ENCODE data around the gene NPR3.

- TF ChIP-seq, protein P1, sequence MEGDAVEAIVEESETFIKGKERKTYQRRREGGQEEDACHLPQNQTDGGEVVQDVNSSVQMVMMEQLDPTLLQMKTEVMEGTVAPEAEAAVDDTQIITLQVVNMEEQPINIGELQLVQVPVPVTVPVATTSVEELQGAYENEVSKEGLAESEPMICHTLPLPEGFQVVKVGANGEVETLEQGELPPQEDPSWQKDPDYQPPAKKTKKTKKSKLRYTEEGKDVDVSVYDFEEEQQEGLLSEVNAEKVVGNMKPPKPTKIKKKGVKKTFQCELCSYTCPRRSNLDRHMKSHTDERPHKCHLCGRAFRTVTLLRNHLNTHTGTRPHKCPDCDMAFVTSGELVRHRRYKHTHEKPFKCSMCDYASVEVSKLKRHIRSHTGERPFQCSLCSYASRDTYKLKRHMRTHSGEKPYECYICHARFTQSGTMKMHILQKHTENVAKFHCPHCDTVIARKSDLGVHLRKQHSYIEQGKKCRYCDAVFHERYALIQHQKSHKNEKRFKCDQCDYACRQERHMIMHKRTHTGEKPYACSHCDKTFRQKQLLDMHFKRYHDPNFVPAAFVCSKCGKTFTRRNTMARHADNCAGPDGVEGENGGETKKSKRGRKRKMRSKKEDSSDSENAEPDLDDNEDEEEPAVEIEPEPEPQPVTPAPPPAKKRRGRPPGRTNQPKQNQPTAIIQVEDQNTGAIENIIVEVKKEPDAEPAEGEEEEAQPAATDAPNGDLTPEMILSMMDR (IDR thresholded peaks at IDR 0.05; ENCODE audit: insufficient read depth, low read depth, low read length), result no peak
- TF ChIP-seq EZH2 (IDR thresholded peaks at IDR 0.05; ENCODE audit: insufficient read depth, low read length), result no peak
Measured at GRCh38 chr5:32803656-32804055, 92.5 kb downstream of the NPR3 start.

Measured in astrocyte (in vitro differentiated cells and primary cell).